Parathyroid adenoma (tissue), 2 donors: ENCODE measurements around the gene ASCL1.

ENCODE experiments used
- H2AFZ ChIP-seq: fragments of 300-600 bp; sonication (generic); one replicate; pipeline ENCODE4 v1.7.0; 2017; ENCODE audit warnings: antibody characterized with exemption, mild to moderate bottlenecking
- H3K27ac ChIP-seq: fragments of 300-600 bp; sonication (generic); one replicate; pipeline ENCODE4 v1.7.0; 2017
- H3K27me3 ChIP-seq: fragments of 300-600 bp; sonication (generic); one replicate; pipeline ENCODE4 v1.7.0; 2017; ENCODE audit warnings: low read length; ENCODE audit not compliant: control insufficient read depth, insufficient read depth
- H3K36me3 ChIP-seq: fragments of 300-600 bp; sonication (generic); one replicate; pipeline ENCODE4 v1.7.0; 2017; ENCODE audit warnings: low read length; ENCODE audit not compliant: control insufficient read depth, insufficient read depth
- H3K4me1 ChIP-seq: fragments of 300-600 bp; sonication (generic); one replicate; pipeline ENCODE4 v1.7.0; 2017; ENCODE audit warnings: control low read depth
- H3K4me2 ChIP-seq: fragments of 300-600 bp; sonication (generic); one replicate; pipeline ENCODE4 v1.7.0; 2017; ENCODE audit warnings: low read length
- H3K4me3 ChIP-seq: fragments of 300-600 bp; sonication (generic); one replicate; pipeline ENCODE4 v1.7.0; 2017; ENCODE audit warnings: low read depth, low read length
- H3K79me2 ChIP-seq: fragments of 300-600 bp; sonication (generic); one replicate; pipeline ENCODE4 v1.7.0; 2017; ENCODE audit warnings: control low read depth
- H3K9ac ChIP-seq: fragments of 300-600 bp; sonication (generic); one replicate; pipeline ENCODE4 v1.7.0; 2017; ENCODE audit warnings: mild to moderate bottlenecking
- H3K9me3 ChIP-seq: fragments of 300-600 bp; sonication (generic); one replicate; pipeline ENCODE4 v1.7.0; 2017; ENCODE audit warnings: low read length; ENCODE audit not compliant: control insufficient read depth
- CTCF ChIP-seq: fragments of 300-600 bp; sonication (generic); IDR thresholded peaks from one replicate; pipeline ENCODE4 v1.7.0; 2017; ENCODE audit warnings: antibody characterized with exemption, mild to moderate bottlenecking
- donor health status: primary hyperparathyroidism.

The ASCL1 gene

GRCh38 chr12:102939059-102939458, 18.4 kb upstream of the ASCL1 start:
- Histone ChIP-seq H3K9me3 (peaks cover 4% of the 10 kb centered on the region), H3K9ac (no peak overlapping the region), H3K4me1 (no peaks in the 10 kb centered on the region), H3K27ac (no peak overlapping the region), H3K4me2 (no peak overlapping the region), H3K27me3 (no peaks in the 10 kb centered on the region), H3K36me3 (no peaks in the 10 kb centered on the region), H3K4me3 (no peak overlapping the region), H3K79me2 (no peaks in the 10 kb centered on the region), H2AFZ (no peak overlapping the region)
- TF ChIP-seq CTCF: no peak

- Histone ChIP-seq H3K79me2 (no peaks in the 10 kb centered on the region), H3K27ac (no peak overlapping the region), H3K9ac (no peak overlapping the region), H3K4me1 (no peaks in the 10 kb centered on the region), H2AFZ (no peak overlapping the region), H3K27me3 (no peaks in the 10 kb centered on the region), H3K4me3 (no peak overlapping the region), H3K36me3 (no peaks in the 10 kb centered on the region), H3K9me3 (peaks cover 4% of the 10 kb centered on the region), H3K4me2 (no peak overlapping the region)
- no peak for TF ChIP-seq CTCF
Observed at GRCh38 chr12:102939670-102940222, 17.7 kb upstream of the ASCL1 start.

GRCh38 chr12:102946042-102946441, 11.4 kb upstream of the ASCL1 start:
- Histone ChIP-seq H3K9me3 (no peaks in the 10 kb centered on the region), H3K27ac (no peak overlapping the region), H3K4me3 (no peak overlapping the region), H3K36me3 (no peaks in the 10 kb centered on the region), H2AFZ (no peak overlapping the region), H3K79me2 (no peaks in the 10 kb centered on the region), H3K27me3 (no peaks in the 10 kb centered on the region), H3K4me1 (no peaks in the 10 kb centered on the region), H3K9ac (no peak overlapping the region), H3K4me2 (no peak overlapping the region)
- no peak for TF ChIP-seq CTCF

- Histone ChIP-seq H3K27me3 (peaks cover 3% of the 10 kb centered on the region), H3K4me2 (no peak overlapping the region)
Observed at GRCh38 chr12:102948941-102949352, 8.5 kb upstream of the ASCL1 start.

More at GRCh38 chr12:102948941-102949352, 8.5 kb upstream of the ASCL1 start:
- Histone ChIP-seq H3K36me3 (no peaks in the 10 kb centered on the region), H3K4me3 (no peak overlapping the region), H3K4me1 (no peaks in the 10 kb centered on the region), H3K79me2 (no peaks in the 10 kb centered on the region), H3K9me3 (no peaks in the 10 kb centered on the region), H3K9ac (no peak overlapping the region), H3K27ac (no peak overlapping the region), H2AFZ (no peak overlapping the region)
- peak; percentile 83 for TF ChIP-seq CTCF
